ENCODE data around the gene CUEDC2. TPM values are rescaled to one million over a fixed set of nuclear protein-coding genes. Genes with fewer than 3 reads are reported as not detected.

The CUEDC2 gene
- total RNA-seq, 2 experiments from 2014 or later, result 71.7 to 77.6 TPM

DNA sequence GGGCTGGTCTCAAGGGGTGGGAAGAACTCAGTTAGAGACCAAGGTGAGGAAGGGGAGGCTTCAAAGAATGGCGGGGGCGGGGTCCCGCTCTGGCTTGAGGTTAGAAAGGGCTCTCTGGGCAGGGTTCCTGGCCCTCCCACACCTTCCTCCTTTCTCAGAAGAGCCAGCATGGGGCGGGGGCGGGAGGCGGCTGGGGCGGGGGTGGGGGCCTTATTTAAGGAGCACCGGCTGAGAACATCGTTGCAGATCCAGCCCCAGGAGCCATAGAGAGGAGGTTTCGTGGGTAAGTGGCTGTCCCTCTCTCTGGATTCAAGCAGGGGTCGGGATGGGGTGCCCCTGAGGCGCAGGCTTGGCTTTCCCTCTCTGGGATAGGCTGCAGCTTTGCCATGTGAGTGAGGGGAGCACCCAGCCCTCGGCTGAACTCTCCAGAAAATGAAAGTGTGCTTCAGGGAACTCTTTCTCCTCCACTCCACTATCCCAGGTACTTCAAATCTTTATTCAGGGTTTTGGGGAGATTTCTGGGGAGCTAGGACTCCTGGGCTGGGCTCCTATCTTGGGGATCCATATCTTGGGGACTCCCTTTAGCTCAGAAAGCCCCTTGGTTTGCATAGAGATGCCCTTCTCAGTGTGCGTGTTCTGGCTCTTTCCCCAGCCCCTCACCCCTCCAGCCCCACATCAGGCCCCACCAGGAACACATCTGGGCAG lies 3.3 kb upstream of the CUEDC2 start:
- ChIA-PET POLR2A (interaction anchor here (0.7 to 7.1 kb wide), 8 partner anchors 9 to 65 kb away, joined by 3 to 81 read pairs (median 8); partner anchors contain the start of genes C10orf95, FBXL15 and NFKB2), CTCF (interaction anchor here (0.7 to 5.5 kb wide), 7 partner anchors 9 to 266 kb away, joined by 3 to 28 read pairs (median 9); partner anchors contain the start of genes ACTR1A and C10orf95)
- H3K27me3 Mint-ChIP-seq (ENCODE audit: low read depth), result no peaks in the 10 kb centered on the region
- peak overlapping the region; percentile 88 for H3K4me3 Mint-ChIP-seq
- ATAC-seq (peak; percentile 25), DNase-seq (peak; percentile 75)
- peak overlapping the region; percentile 83 for H3K27ac Mint-ChIP-seq
- H3K4me1 Mint-ChIP-seq (ENCODE audit: low read depth), result peaks cover 58% of the 10 kb centered on the region
- H3K9me3 Mint-ChIP-seq (ENCODE audit: insufficient read depth), result no peaks in the 10 kb centered on the region
- peaks cover 24% of the 10 kb centered on the region for H3K36me3 Mint-ChIP-seq (ENCODE audit: low read depth)

- Mint-ChIP-seq H3K4me1 (ENCODE audit: low read depth) (peaks cover 59% of the 10 kb centered on the region), H3K36me3 (ENCODE audit: low read depth) (peaks cover 24% of the 10 kb centered on the region), H3K27me3 (ENCODE audit: low read depth) (no peaks in the 10 kb centered on the region), H3K9me3 (ENCODE audit: insufficient read depth) (no peaks in the 10 kb centered on the region), H3K4me3 (peak overlapping the region; percentile 88), H3K27ac (peak overlapping the region; percentile 76)
- ChIA-PET CTCF (interaction anchor here (1.4 to 5.5 kb wide), 5 partner anchors 13 to 266 kb away, joined by 5 to 28 read pairs (median 16); partner anchors contain the start of gene C10orf95), POLR2A (interaction anchor here (1.0 to 7.1 kb wide), 6 partner anchors 9 to 40 kb away, joined by 3 to 81 read pairs (median 17); partner anchors contain the start of genes C10orf95, FBXL15 and NFKB2)
- peak; percentile 36 for DNase-seq
- ATAC-seq, result no peak
These were observed 2.7 kb upstream of the CUEDC2 start for GRCh38 chr10:102435133-102435497.

DNA sequence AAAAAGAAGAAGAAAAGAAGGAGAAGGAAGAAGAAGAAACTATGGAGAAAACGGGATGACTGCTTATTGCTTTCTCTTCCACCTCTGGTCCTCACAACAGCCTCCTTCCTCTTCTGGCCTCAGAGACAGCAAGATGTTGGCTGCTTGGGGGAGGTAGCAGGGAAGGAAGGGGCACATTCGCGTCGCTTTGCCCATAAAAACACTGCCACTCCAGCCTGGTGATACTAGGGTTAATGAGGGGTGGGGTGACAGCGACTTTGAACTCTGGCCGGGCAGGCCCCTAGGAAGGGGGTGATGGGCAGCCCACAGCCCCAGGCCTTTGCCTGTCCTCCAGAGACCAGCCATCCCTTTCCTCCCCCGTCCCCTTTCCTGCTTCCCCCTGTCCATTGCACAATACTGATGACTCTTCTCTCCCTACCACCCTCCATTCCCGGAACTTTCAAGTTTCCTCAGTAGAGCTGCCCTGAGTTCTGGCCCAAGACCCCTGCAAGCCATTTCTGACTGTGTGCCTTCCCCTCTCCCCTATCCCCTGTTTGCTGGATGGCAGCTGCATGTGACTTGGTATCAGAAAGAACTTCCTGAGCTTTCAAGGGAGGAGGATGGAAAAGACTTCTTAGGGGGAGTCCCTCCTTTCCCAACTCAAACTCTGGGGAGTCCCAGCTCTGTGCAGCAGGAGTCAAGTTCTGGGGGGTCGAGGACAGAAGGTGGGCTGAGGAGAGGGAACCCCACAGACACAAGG lies 2.2 kb upstream of the CUEDC2 start:
- ChIA-PET CTCF (interaction anchor here (1.4 to 5.5 kb wide), 6 partner anchors 12 to 265 kb away, joined by 5 to 36 read pairs (median 21); partner anchors contain the start of genes C10orf95 and FBXL15), POLR2A (interaction anchor here (1.0 to 7.1 kb wide), 5 partner anchors 13 to 40 kb away, joined by 3 to 81 read pairs (median 23); partner anchors contain the start of genes C10orf95, FBXL15 and NFKB2)
- Mint-ChIP-seq H3K4me3 (peak overlapping the region; percentile 88), H3K36me3 (ENCODE audit: low read depth) (peaks cover 24% of the 10 kb centered on the region), H3K4me1 (ENCODE audit: low read depth) (peaks cover 59% of the 10 kb centered on the region), H3K9me3 (ENCODE audit: insufficient read depth) (no peaks in the 10 kb centered on the region), H3K27ac (peak overlapping the region; percentile 76), H3K27me3 (ENCODE audit: low read depth) (no peaks in the 10 kb centered on the region)
- ATAC-seq, result no peak
- no peak for DNase-seq

- no peak for DNase-seq
- Mint-ChIP-seq H3K9me3 (ENCODE audit: insufficient read depth) (no peaks in the 10 kb centered on the region), H3K4me1 (ENCODE audit: low read depth) (peaks cover 59% of the 10 kb centered on the region), H3K4me3 (peak overlapping the region; percentile 95), H3K27ac (peak overlapping the region; percentile 94), H3K36me3 (ENCODE audit: low read depth) (peaks cover 24% of the 10 kb centered on the region), H3K27me3 (ENCODE audit: low read depth) (no peaks in the 10 kb centered on the region)
- ATAC-seq, result no peak
- ChIA-PET POLR2A (interaction anchor here (0.6 to 7.1 kb wide), 5 partner anchors 12 to 70 kb away, joined by 3 to 81 read pairs (median 4); partner anchors contain the start of genes C10orf95 and FBXL15), CTCF (interaction anchor here (1.1 to 5.5 kb wide), 5 partner anchors 9 to 45 kb away, joined by 3 to 36 read pairs (median 26); partner anchors contain the start of genes C10orf95 and FBXL15)
These were observed 1.3 kb upstream of the CUEDC2 start for GRCh38 chr10:102433619-102434046.

DNA sequence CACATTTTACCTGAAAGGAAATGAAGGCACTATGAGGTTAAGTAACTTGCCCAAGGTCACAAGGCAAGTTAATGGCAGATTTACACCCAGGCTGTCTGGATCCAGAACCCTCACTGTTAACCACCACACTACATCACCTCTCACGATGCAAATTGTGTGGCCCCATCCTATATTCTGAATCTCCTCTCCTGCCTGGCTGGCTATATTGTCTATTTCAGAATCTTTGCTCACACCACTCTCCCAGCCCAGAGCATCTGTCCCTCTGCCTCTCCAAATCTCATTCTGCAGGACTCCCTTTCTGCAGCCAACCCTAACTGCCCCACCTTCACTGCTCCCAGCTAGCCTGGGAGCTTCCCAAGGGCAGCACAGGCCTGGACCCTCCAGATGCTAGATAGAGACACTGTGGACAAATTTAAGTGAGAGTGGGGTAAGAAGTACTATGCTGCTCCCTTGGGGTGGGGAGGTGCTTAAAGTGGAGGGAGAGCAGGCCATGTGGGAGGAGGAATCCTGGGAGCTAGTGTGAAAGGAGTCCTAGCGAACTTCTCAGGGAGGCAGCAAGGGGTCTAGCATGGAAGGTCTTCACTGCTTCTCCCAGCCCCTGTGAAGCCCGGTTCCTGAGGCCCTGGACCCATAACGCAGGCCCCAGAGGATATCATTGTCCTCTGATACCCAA lies 786 bp downstream of the CUEDC2 start:
- Mint-ChIP-seq H3K27ac (peak overlapping the region; percentile 94), H3K36me3 (ENCODE audit: low read depth) (peaks cover 8% of the 10 kb centered on the region), H3K4me3 (peak overlapping the region; percentile 95), H3K9me3 (ENCODE audit: insufficient read depth) (no peaks in the 10 kb centered on the region), H3K4me1 (ENCODE audit: low read depth) (peaks cover 43% of the 10 kb centered on the region), H3K27me3 (ENCODE audit: low read depth) (no peaks in the 10 kb centered on the region)
- POLR2A ChIA-PET, result interaction anchor here (1.1 to 7.1 kb wide), 5 partner anchors 10 to 72 kb away, joined by 3 to 81 read pairs (median 12); partner anchors contain the start of genes C10orf95, FBXL15, NFKB2 and SUFU
- ATAC-seq (no peak), DNase-seq (no peak)
- CTCF ChIA-PET, result interaction anchor here (1.0 to 5.5 kb wide), 8 partner anchors 10 to 262 kb away, joined by 3 to 36 read pairs (median 5); partner anchors contain the start of gene FBXL15

GRCh38 chr10:102429468-102429867 lies 2.9 kb downstream of the CUEDC2 start:
- no peak overlapping the region for H3K4me3 Mint-ChIP-seq
- no peak overlapping the region for H3K27ac Mint-ChIP-seq
- H3K9me3 Mint-ChIP-seq (ENCODE audit: insufficient read depth), result no peaks in the 10 kb centered on the region
- POLR2A ChIA-PET, result no interaction called here
- peaks cover 4% of the 10 kb centered on the region for H3K36me3 Mint-ChIP-seq (ENCODE audit: low read depth)
- no peak for DNase-seq
- H3K4me1 Mint-ChIP-seq (ENCODE audit: low read depth), result peaks cover 28% of the 10 kb centered on the region
- no peaks in the 10 kb centered on the region for H3K27me3 Mint-ChIP-seq (ENCODE audit: low read depth)
- no peak for ATAC-seq
- CTCF ChIA-PET, result no interaction called here

DNA sequence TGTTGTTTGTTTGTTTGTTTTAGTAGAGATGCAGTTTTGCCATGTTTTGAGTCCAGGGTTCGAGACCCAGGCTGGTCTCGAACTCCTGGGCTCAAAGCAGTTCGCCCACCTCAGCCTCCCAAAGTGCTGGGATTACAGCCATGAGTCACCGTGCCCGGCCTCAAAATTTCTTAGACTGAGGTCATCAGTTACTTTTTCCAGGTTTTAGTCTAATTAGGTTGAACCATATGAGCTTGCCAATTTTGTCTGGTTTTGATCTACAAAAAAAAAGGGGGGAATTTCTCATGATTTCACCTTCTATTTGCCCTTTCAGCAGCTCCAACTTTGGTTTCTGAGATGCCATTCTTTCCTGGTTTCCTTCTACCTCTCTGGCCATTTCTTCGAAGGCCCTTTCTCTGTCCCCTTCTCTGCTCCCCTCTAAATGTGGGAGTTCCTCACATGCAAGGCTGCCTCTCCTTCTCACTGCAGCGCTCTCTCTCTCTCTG lies 5.5 kb downstream of the CUEDC2 start:
- Mint-ChIP-seq H3K27me3 (ENCODE audit: low read depth) (no peaks in the 10 kb centered on the region), H3K9me3 (ENCODE audit: insufficient read depth) (no peaks in the 10 kb centered on the region), H3K27ac (no peak overlapping the region), H3K4me3 (no peak overlapping the region), H3K36me3 (ENCODE audit: low read depth) (peaks cover 15% of the 10 kb centered on the region), H3K4me1 (ENCODE audit: low read depth) (peaks cover 26% of the 10 kb centered on the region)
- CTCF ChIA-PET, result interaction anchor here (0.8 to 1.3 kb wide), 4 partner anchors 9 to 198 kb away, joined by 3 read pairs; no protein-coding TSS in a partner anchor
- DNase-seq (no peak), ATAC-seq (no peak)
- POLR2A ChIA-PET, result interaction anchor here (1.2 kb wide), 1 partner anchor 9 kb away, joined by 6 read pairs; no protein-coding TSS in a partner anchor

- no peak overlapping the region for H3K27ac Mint-ChIP-seq
- H3K36me3 Mint-ChIP-seq (ENCODE audit: low read depth), result peaks cover 15% of the 10 kb centered on the region
- H3K9me3 Mint-ChIP-seq (ENCODE audit: insufficient read depth), result no peaks in the 10 kb centered on the region
- ATAC-seq, result no peak
- H3K4me1 Mint-ChIP-seq (ENCODE audit: low read depth), result peaks cover 23% of the 10 kb centered on the region
- no peak overlapping the region for H3K4me3 Mint-ChIP-seq
- ChIA-PET POLR2A (interaction anchor here (1.2 kb wide), 1 partner anchor 25 kb away, joined by 3 read pairs; the partner anchor contains the start of gene C10orf95), CTCF (interaction anchor here (1.0 kb wide), 1 partner anchor 26 kb away, joined by 3 read pairs; no protein-coding TSS in a partner anchor)
- DNase-seq, result no peak
- H3K27me3 Mint-ChIP-seq (ENCODE audit: low read depth), result no peaks in the 10 kb centered on the region
These were observed 6.9 kb downstream of the CUEDC2 start for GRCh38 chr10:102425444-102425843.

GRCh38 chr10:102424916-102425315 lies 7.5 kb downstream of the CUEDC2 start:
- H3K4me1 Mint-ChIP-seq (ENCODE audit: low read depth), result peaks cover 28% of the 10 kb centered on the region
- CTCF ChIA-PET, result interaction anchor here (0.8 to 1.1 kb wide), 4 partner anchors 21 to 194 kb away, joined by 3 read pairs; no protein-coding TSS in a partner anchor
- no peak for DNase-seq
- peaks cover 15% of the 10 kb centered on the region for H3K36me3 Mint-ChIP-seq (ENCODE audit: low read depth)
- no peaks in the 10 kb centered on the region for H3K9me3 Mint-ChIP-seq (ENCODE audit: insufficient read depth)
- H3K4me3 Mint-ChIP-seq, result no peak overlapping the region
- no peak overlapping the region for H3K27ac Mint-ChIP-seq
- POLR2A ChIA-PET, result interaction anchor here (5.6 kb wide), 1 partner anchor 28 kb away, joined by 68 read pairs; the partner anchor contains the start of gene NFKB2
- no peak for ATAC-seq
- H3K27me3 Mint-ChIP-seq (ENCODE audit: low read depth), result no peaks in the 10 kb centered on the region

GRCh38 chr10:102424145-102424544 lies 8.2 kb downstream of the CUEDC2 start:
- POLR2A ChIA-PET, result interaction anchor here (1.6 to 5.6 kb wide), 4 partner anchors 10 to 27 kb away, joined by 4 to 75 read pairs (median 47); partner anchors contain the start of genes C10orf95, CUEDC2 and NFKB2
- peaks cover 1% of the 10 kb centered on the region for H3K27me3 Mint-ChIP-seq (ENCODE audit: low read depth)
- ATAC-seq (no peak), DNase-seq (no peak)
- no peak overlapping the region for H3K27ac Mint-ChIP-seq
- H3K36me3 Mint-ChIP-seq (ENCODE audit: low read depth), result peaks cover 15% of the 10 kb centered on the region
- H3K9me3 Mint-ChIP-seq (ENCODE audit: insufficient read depth), result no peaks in the 10 kb centered on the region
- no peak overlapping the region for H3K4me3 Mint-ChIP-seq
- peaks cover 36% of the 10 kb centered on the region for H3K4me1 Mint-ChIP-seq (ENCODE audit: low read depth)
- CTCF ChIA-PET, result interaction anchor here (0.8 to 4.8 kb wide), 5 partner anchors 21 to 254 kb away, joined by 3 to 52 read pairs (median 3); no protein-coding TSS in a partner anchor
